Uterus (tissue), 4 donors: ENCODE data around the gene TBCE. TPM values are rescaled to one million over a fixed set of nuclear protein-coding genes. Genes with fewer than 3 reads are reported as not detected.

ENCODE experiments used
- DNase-seq, 2 donors: peaks; one replicate each; pipeline ENCODE4 v3.0.0-alpha.2; 2019 to 2020
- H3K27ac ChIP-seq, 2 donors: fragments of 200-600 bp; sonication (generic); 1 replicate in 1 of 2; 2 replicates in 1 of 2; pipeline ENCODE4 v1.5.1; 2016 to 2018
- H3K27me3 ChIP-seq, 2 donors: fragments of 200-600 bp; sonication (generic); one replicate each; pipeline ENCODE4 v1.5.1; 2018 to 2019; ENCODE audit warnings: control low read depth in 1 of 2
- H3K36me3 ChIP-seq, 2 donors: fragments of 200-600 bp; sonication (generic); one replicate each; pipeline ENCODE4 v1.5.1; 2019; ENCODE audit warnings: control low read depth in 1 of 2
- H3K4me1 ChIP-seq, 2 donors: fragments of 200-600 bp; sonication (generic); one replicate each; pipeline ENCODE4 v1.5.1; 2018 to 2019; ENCODE audit warnings: control low read depth in 1 of 2
- H3K4me3 ChIP-seq, 2 donors: fragments of 200-600 bp; sonication (generic); 1 replicate in 1 of 2; 2 replicates in 1 of 2; pipeline ENCODE4 v1.5.1; 2018 to 2019; ENCODE audit warnings: mild to moderate bottlenecking in 1 of 2
- H3K9me3 ChIP-seq, 2 donors: fragments of 200-600 bp; sonication (generic); one replicate each; pipeline ENCODE4 v1.5.1; 2019; ENCODE audit warnings: control low read depth in 1 of 2
- POLR2A ChIP-seq, 2 donors: fragments of 450-650 bp; IDR thresholded peaks; one replicate each; pipeline ENCODE4 v1.6.1; 2016; ENCODE audit warnings: antibody characterized with exemption in 2 of 2, mild to moderate bottlenecking in 1 of 2, moderate library complexity in 1 of 2
- intact Hi-C: fragments of 100-400 bp; cut with DNase I; formaldehyde crosslinking; loops from one replicate; pipeline ENCODE4 v1.15.1; 2023; ENCODE audit warnings: low total_unique reads
- total RNA-seq, 4 donors: library from RNA; depleted of rRNA in 3 of 4; stranded (reverse); fragments of >200 nt in 3 of 4; gene quantifications; one replicate each; pipeline versions ENCODE4 v1.1.0 to v1.2.4, GENCODE V29; 2014 to 2023
- TF ChIP-seq, protein P1 (sequence below), 4 experiments: fragments of 200-600 bp in 2 of 4; fragments of 450-650 bp in 2 of 4; sonication (generic) in 2 of 4; IDR thresholded peaks; one replicate each; pipeline ENCODE4 v1.5.1; 2016 to 2019; ENCODE audit warnings: antibody characterized with exemption in 4 of 4, mild to moderate bottlenecking in 2 of 4, moderate library complexity in 1 of 4
- donor health status: DM: yes; HTN: yes; CAD: no.

Gene TBCE
- total RNA-seq, 4 donors from 2014 or later, result 9.7 to 34.5 (median 19.6) TPM

DNA sequence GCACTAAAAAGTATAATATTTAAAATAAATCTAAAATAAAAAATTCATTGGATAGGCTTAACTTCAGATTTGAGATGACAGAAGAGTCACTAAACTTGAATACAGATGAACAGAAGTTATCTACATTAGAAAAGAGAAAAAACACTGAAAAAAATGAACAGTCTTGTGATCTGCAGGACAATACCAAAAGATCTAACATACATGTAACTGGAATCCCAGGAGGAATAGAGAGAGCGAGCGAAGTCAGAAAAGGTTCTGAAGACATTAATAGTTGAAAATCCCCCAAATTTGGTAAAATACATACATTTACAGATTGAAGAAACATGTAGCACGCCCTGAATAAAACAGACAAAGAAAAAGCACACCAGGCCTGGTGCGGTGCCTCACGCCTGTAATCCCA, 115.9 kb downstream of the TBCE start:
- no peak overlapping the region for H3K4me3 ChIP-seq
- intact Hi-C loops, result no loop called here
- TF ChIP-seq POLR2A (IDR thresholded peaks at IDR 0.05), result no peak
- TF ChIP-seq, protein P1, sequence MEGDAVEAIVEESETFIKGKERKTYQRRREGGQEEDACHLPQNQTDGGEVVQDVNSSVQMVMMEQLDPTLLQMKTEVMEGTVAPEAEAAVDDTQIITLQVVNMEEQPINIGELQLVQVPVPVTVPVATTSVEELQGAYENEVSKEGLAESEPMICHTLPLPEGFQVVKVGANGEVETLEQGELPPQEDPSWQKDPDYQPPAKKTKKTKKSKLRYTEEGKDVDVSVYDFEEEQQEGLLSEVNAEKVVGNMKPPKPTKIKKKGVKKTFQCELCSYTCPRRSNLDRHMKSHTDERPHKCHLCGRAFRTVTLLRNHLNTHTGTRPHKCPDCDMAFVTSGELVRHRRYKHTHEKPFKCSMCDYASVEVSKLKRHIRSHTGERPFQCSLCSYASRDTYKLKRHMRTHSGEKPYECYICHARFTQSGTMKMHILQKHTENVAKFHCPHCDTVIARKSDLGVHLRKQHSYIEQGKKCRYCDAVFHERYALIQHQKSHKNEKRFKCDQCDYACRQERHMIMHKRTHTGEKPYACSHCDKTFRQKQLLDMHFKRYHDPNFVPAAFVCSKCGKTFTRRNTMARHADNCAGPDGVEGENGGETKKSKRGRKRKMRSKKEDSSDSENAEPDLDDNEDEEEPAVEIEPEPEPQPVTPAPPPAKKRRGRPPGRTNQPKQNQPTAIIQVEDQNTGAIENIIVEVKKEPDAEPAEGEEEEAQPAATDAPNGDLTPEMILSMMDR (IDR thresholded peaks at IDR 0.05), result no peak
- no peak for DNase-seq
- H3K27me3 ChIP-seq, result no peaks in the 10 kb centered on the region
- H3K27ac ChIP-seq, result no peak overlapping the region
- no peaks in the 10 kb centered on the region for H3K9me3 ChIP-seq
- no peaks in the 10 kb centered on the region for H3K4me1 ChIP-seq
- H3K36me3 ChIP-seq, result no peaks in the 10 kb centered on the region

DNA sequence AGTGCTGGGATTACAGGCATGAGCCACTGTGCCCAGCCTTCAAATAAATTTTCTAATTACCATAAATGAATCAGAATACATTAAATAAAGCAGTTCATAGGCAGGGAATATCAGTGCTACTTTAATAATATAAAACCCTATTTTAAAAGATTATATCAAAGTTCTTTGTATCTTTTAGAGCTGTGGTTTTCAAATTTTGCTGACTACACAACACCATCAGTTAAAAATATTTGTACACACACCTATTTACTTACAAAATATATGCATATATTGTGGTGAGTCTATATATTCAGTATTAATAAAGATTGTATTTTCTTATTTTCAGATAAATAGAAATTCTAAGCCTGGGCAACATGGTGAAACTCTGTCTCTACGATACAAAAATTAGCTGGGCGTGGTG, 118.3 kb downstream of the TBCE start:
- no peaks in the 10 kb centered on the region for H3K36me3 ChIP-seq
- intact Hi-C loops, result no loop called here

DNA sequence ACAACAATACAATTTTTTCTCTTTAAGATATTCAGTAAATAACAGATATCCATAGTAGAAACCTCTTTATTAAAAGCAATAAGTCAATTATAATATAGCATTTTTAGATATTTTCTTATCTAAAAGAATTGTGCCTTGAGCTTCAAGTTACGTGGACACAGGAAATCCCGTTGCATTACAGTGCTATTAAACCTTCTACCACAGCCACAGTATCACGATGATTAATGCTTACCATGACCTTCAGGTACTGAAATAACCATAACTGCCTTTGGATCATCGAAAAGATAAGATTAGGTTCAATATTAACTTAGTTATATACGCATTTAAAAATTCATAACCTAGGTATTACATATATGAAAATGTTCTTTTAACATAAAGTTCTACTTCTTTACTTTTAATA, 119.1 kb downstream of the TBCE start:
- no peaks in the 10 kb centered on the region for H3K36me3 ChIP-seq
- no peak overlapping the region for H3K4me3 ChIP-seq
- no peaks in the 10 kb centered on the region for H3K9me3 ChIP-seq
- H3K27ac ChIP-seq, result no peak overlapping the region
- no peaks in the 10 kb centered on the region for H3K4me1 ChIP-seq
- no peaks in the 10 kb centered on the region for H3K27me3 ChIP-seq
- DNase-seq, result no peak
- intact Hi-C loops, result no loop called here
- TF ChIP-seq, protein P1 (IDR thresholded peaks at IDR 0.05), result no peak
- TF ChIP-seq POLR2A (IDR thresholded peaks at IDR 0.05), result no peak

More for the DNA sequence above, 118.3 kb downstream of the TBCE start:
- no peak overlapping the region for H3K27ac ChIP-seq
- no peaks in the 10 kb centered on the region for H3K9me3 ChIP-seq
- no peaks in the 10 kb centered on the region for H3K4me1 ChIP-seq
- no peaks in the 10 kb centered on the region for H3K27me3 ChIP-seq
- no peak overlapping the region for H3K4me3 ChIP-seq
- DNase-seq, result no peak
- TF ChIP-seq, protein P1 (IDR thresholded peaks at IDR 0.05), result no peak
- TF ChIP-seq POLR2A (IDR thresholded peaks at IDR 0.05), result no peak

DNA sequence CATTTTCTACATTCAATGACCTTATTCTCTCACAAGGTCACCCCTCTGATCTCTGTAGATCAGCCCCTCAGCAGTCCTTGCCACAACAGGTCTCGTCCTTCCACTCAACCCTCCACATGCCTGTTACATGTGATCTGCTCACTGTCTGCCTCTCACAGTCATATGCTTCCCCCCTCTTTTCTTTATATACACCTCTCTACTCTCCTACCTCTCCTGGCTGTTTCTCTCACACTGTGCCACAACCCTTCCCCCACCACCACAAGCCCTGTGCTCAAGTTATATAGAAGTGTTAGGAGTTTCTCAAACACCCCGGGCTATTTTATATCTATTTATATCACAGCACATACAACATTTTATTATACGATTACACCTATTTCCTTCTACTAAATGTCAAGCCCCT, 124.4 kb downstream of the TBCE start:
- no peak for TF ChIP-seq POLR2A (IDR thresholded peaks at IDR 0.05)
- TF ChIP-seq, protein P1 (IDR thresholded peaks at IDR 0.05), result no peak
- Histone ChIP-seq H3K4me1 (no peaks in the 10 kb centered on the region), H3K4me3 (no peak overlapping the region), H3K27me3 (no peaks in the 10 kb centered on the region), H3K27ac (no peak overlapping the region), H3K36me3 (no peaks in the 10 kb centered on the region), H3K9me3 (no peaks in the 10 kb centered on the region)
- DNase-seq, result no peak
- intact Hi-C loops, result no loop called here

DNA sequence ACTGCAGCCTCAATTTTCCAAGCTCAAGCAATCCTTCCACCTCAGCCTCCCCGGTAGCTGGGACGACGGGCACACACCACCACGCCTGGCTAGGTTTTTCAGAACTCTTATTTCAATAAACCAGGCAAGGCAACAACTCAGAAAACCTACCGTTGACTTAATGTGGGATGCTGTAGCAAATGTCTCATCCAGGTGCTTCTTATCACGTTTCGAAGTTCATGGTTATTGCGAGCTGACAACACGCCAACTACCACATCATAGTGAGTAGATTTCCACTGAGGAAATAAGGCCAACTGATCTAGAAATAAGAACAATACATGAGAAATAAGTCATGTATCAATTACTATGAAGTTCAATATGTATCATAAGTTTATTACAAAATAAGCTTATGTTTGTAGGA, 127.3 kb downstream of the TBCE start:
- DNase-seq, result no peak
- Histone ChIP-seq H3K27ac (no peak overlapping the region), H3K4me1 (no peaks in the 10 kb centered on the region), H3K4me3 (no peak overlapping the region), H3K36me3 (no peaks in the 10 kb centered on the region), H3K9me3 (no peaks in the 10 kb centered on the region), H3K27me3 (no peaks in the 10 kb centered on the region)
- intact Hi-C loops, result no loop called here
- TF ChIP-seq, protein P1 (IDR thresholded peaks at IDR 0.05), result no peak
- no peak for TF ChIP-seq POLR2A (IDR thresholded peaks at IDR 0.05)
